NCI-H187 treated with DMSO at 0.1 percent for 48 hours (cell line): ENCODE data around the gene COQ2.
"Not testable (repeated sequence)": the region's sequence is repeated elsewhere in the genome, so short reads cannot be mapped to it uniquely, and the experiment has no call there.

Experiments
- DNase-seq: peaks from one replicate; lab custom pipeline; 2025; lab: John Stamatoyannopoulos, UW

COQ2 gene

GRCh38 chr4:83247415-83248357 lies 36.9 kb downstream of the COQ2 start:
- DNase-seq, result no peak

- no peak for DNase-seq
Observed at GRCh38 chr4:83241132-83241531, 43.5 kb downstream of the COQ2 start.

- no peak for DNase-seq
Observed at GRCh38 chr4:83240379-83240875, 44.2 kb downstream of the COQ2 start.

- DNase-seq, result no peak
Observed at GRCh38 chr4:83238393-83239248, 46.0 kb downstream of the COQ2 start.

- DNase-seq, result peak; percentile 33
Observed at GRCh38 chr4:83237591-83237990, 47.0 kb downstream of the COQ2 start.

- DNase-seq, result not testable (repeated sequence)
Observed at GRCh38 chr4:83235645-83236133, 48.9 kb downstream of the COQ2 start.

- DNase-seq, result no peak
Observed at GRCh38 chr4:83234902-83235644, 49.5 kb downstream of the COQ2 start.

GRCh38 chr4:83234387-83234786 lies 50.2 kb downstream of the COQ2 start:
- DNase-seq, result not testable (repeated sequence)

- no peak for DNase-seq
Observed at GRCh38 chr4:83232082-83232481, 52.5 kb downstream of the COQ2 start.

GRCh38 chr4:83231620-83232076 lies 53.0 kb downstream of the COQ2 start:
- no peak for DNase-seq

- no peak for DNase-seq
Observed at GRCh38 chr4:83230928-83231327, 53.7 kb downstream of the COQ2 start.

GRCh38 chr4:83229791-83230190 lies 54.8 kb downstream of the COQ2 start:
- no peak for DNase-seq

GRCh38 chr4:83228231-83228630 lies 56.4 kb downstream of the COQ2 start:
- no peak for DNase-seq

- no peak for DNase-seq
Observed at GRCh38 chr4:83224502-83225197, 59.9 kb downstream of the COQ2 start.

GRCh38 chr4:83223781-83224180 lies 60.8 kb downstream of the COQ2 start:
- DNase-seq, result no peak

- no peak for DNase-seq
Observed at GRCh38 chr4:83221897-83222441, 62.6 kb downstream of the COQ2 start.

GRCh38 chr4:83219344-83220331 lies 65.0 kb downstream of the COQ2 start:
- DNase-seq, result peak; percentile 22

GRCh38 chr4:83217721-83218522 lies 66.7 kb downstream of the COQ2 start:
- DNase-seq, result no peak
